HG02973 (cell line): Measurements from ENCODE around the gene QPRT.
"Not testable (repeated sequence)": the region's sequence is repeated elsewhere in the genome, so short reads cannot be mapped to it uniquely, and the experiment has no call there.

Source experiments
- ATAC-seq: cut with Tn5 transposase; IDR thresholded peaks from one replicate; pipeline ENCODE4 v1.9.1; 2021; ENCODE audit warnings: moderate library complexity; ENCODE audit not compliant: unreplicated experiment

The QPRT gene

GRCh38 chr16:29743827-29744531 is 65.0 kb downstream of the QPRT start:
- ATAC-seq: no peak

GRCh38 chr16:29744541-29745101 is 65.6 kb downstream of the QPRT start:
- no peak for ATAC-seq

GRCh38 chr16:29745121-29745852 is 66.3 kb downstream of the QPRT start:
- ATAC-seq: peak; percentile 30

GRCh38 chr16:29745853-29746345 is 66.9 kb downstream of the QPRT start, which contains the start of gene C16orf54:
C16orf54 (minus strand) TSS chr16:29745990; CDS start chr16:29744951, 1,039 bp downstream.
- peak; percentile 51 for ATAC-seq

- ATAC-seq: not testable (repeated sequence)
Measured at GRCh38 chr16:29746518-29746917, 67.5 kb downstream of the QPRT start.
